KBM-7 (cell line): ENCODE data around the gene CLEC3B.
"Not testable (repeated sequence)": the region's sequence is repeated elsewhere in the genome, so short reads cannot be mapped to it uniquely, and the experiment has no call there.

Experiments used
- DNase-seq: peaks from one replicate; pipeline ENCODE4 v3.0.0-alpha.2; 2015
- in situ Hi-C: fragments of 300-500 bp; cut with MboI; formaldehyde crosslinking; loops from 2 replicates; pipeline ENCODE4 v1.14.3; 2020; ENCODE audit warnings: low sequenced_read_pairs, low pct_unique_long_range_greater_than_20kb, mixed read lengths

CLEC3B gene, protein sequence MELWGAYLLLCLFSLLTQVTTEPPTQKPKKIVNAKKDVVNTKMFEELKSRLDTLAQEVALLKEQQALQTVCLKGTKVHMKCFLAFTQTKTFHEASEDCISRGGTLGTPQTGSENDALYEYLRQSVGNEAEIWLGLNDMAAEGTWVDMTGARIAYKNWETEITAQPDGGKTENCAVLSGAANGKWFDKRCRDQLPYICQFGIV

DNA sequence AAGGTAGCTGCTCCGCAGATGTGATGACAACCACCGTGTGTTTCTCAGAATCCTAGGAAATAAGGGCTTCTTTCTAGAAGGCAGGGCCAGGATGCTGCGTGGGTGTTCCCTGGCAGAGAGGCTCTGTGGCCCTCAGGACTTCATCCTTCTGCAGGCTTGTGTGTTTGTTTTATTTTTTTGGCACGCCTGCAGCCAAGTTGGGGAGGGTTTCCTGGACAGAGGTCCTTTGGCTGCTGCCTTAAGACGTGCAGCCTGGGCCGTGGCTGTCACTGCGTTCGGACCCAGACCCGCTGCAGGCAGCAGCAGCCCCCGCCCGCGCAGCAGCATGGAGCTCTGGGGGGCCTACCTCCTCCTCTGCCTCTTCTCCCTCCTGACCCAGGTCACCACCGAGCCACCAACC lies at the start of gene CLEC3B:
Gene CLEC3B, plus strand, starts transcription at position 266 of the 400 bp plus-strand sequence. Its CDS starts 60 bp downstream, at position 326.
- DNase-seq, result no peak
- in situ Hi-C loops, result loop anchor here (25.0 kb wide), 1 partner anchor 636 kb away; no protein-coding TSS in a partner anchor

DNA sequence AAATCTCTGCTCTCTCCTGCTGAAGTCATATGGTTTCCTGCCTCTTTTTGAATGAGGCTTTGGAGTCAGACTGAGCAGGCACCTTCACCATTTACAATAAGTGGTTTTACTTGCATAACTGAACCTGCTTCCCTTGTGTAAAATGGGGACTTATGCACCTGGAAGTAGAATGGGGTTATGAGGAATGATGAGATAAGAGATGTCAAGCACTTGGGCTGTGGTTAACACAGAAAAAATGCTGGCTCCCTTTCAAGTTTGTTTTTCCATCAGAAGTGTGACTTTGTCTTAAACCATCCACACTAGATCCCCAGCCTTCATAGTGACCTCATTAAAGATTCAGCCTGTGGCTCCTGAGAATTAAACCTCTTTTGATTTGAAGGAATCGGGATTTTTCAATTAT lies 44.9 kb upstream of the CLEC3B start:
- in situ Hi-C loops, result no loop called here
- DNase-seq, result no peak

DNA sequence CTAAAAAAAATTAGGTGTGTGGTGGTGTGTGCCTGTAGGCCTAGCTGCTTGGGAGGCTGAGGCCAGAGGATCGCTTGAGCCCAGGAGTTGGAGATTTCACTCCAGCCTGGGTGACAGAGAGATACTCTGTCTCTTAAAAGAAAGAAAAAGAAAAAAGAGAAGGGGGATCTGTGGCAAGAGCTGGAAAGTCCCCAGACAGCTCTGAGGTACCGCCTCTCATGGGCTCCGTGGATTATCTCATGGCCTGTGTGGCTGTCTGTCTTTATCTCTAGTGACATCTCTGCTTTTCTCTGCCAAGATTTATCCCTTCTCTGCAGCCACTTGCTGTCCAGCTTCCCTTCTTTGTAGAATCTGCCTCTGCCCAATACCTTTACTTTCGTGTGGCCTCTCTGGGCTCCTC lies 44.4 kb upstream of the CLEC3B start:
- in situ Hi-C loops, result no loop called here
- no peak for DNase-seq

DNA sequence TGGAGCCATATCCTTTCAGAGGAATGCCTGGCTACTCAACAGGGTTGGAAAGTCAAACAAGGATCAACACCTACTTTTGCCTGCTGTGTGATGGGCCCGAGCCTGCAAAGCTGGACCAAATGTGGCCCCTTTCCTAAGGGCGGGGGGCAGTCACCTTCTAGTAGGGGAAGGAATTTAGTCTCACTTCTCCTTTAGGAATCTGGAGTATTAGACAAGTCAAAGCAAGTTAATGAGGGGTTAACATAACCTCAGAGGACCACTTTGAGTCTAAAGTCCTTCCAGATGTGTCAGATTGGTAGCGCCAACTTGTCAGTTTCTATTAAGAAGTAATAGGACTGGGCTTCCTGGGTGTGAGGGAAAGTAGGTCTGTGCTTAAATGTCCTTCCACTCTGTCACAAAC lies 43.3 kb upstream of the CLEC3B start:
- DNase-seq, result no peak
- in situ Hi-C loops, result no loop called here

DNA sequence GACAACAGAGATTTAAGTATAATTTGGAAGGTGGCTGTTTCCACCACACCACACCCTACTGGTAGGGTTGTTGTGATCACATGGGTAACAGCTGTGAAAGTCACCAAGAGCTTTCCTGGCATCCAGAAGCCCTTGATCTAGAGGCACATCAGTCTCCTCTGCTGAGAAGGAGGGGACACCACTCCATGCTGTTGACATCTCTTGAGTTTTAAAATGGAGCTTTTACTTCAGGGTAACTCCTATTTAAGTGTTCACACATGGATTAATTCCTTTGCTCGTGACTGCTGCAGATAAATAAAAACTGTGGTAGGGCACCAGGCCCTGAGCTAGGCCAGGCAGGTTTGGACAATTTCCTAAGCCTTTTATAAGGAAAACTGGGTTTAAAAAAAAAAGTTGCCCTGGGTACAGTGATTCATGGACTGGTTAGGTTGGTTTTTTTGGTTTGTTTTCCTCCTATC lies 42.6 kb upstream of the CLEC3B start:
- in situ Hi-C loops, result no loop called here

DNA sequence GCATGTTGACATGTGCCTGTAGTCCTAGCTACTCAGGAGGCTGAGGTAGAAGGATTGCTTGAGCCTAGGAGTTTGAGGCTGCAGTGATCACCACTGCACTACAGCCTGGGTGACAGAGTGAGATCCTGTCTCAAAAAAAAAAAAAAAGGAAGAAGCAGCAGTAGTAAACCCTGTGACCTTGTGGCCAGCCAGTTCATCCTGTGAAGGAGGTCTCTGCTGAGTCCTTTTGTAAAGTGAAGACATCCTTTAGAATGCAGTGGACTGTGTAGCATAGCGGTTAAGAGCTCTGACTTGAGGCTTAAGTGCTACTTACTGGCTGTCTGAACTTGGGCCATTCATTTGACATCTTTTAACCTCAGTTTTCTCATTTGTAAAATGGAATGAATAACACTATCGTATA lies 41.8 kb upstream of the CLEC3B start:
- in situ Hi-C loops, result no loop called here
- DNase-seq, result peak; percentile 40

More for the DNA sequence above, 42.6 kb upstream of the CLEC3B start:
- DNase-seq, result no peak

DNA sequence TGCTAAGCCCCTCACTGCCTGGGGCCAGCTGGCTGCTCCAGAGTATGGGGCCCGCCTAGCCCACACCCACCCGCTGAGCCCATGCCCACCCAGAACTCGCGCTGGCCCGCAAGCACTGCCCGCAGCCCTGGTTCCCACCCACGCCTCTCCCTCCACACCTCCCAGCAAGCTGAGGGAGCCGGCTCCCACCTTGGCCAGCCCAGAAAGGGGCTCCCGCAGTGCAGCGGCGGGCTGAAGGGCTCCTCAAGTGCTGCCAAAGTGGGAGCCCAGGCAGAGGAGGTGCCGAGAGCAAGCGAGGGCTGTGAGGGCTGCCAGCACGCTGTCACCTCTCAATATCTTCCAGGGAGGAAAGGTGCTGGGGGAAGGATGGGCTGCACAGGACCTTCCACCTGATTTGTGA lies 39.8 kb upstream of the CLEC3B start:
- in situ Hi-C loops, DNase-seq: not testable (repeated sequence)

DNA sequence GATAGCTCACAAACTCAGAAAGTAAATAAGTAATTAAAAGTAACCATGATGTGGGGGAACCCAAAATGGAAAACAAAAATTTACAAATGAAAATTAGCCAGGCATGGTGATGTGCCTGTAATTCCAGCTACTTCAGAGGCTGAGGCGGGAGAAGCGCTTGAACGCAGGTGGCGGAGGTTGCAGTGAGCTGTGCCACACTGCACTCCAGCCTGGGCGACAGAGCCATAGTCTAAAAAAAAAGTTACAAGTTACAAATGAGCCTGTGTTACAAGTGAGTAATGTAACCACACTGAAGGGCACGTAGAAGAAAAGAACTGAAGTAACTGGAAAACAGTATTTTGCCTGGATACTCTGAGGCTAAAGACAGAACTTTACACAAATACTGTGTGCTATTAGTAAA lies 38.8 kb upstream of the CLEC3B start:
- in situ Hi-C loops, result no loop called here
- DNase-seq, result no peak

DNA sequence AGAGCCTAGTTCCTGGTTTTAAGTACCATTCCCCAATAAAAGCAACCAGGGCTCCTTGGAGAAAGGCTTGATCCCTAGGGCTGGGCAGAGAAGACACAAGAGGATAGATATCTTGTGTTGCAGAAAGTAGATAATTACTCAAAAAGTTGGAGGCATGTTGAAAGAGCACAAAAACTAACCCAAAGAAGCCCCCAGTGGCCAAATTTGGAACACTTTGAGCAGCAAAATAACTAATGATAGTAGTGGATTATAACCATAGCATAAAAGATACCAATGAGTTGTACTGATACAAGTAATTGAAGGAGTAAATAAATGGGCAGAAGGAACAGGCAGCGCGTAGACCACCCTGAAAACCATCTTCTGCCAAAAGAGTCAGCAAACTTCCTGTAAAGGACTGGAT lies 38.0 kb upstream of the CLEC3B start:
- DNase-seq, result no peak
- in situ Hi-C loops, result no loop called here

DNA sequence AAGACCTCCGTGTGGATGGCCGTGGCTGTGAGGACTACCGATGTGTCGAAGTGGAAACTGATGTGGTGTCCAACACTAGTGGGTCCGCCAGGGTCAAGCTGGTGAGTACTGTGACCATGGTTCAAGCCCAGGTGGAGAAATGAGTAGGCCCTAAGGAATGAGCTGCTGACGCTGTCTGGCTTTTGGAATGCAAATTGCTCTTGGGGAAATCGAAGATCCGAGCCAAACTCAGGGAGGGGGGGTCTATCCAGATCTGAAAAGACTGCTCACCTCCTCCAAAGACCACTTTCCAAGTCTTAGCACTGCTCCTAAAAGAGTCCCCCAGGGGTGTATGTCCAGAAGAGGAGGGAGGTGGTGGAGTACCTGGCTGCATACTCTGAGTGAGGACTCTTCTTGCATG lies 37.0 kb upstream of the CLEC3B start:
- in situ Hi-C loops, result no loop called here
- no peak for DNase-seq

DNA sequence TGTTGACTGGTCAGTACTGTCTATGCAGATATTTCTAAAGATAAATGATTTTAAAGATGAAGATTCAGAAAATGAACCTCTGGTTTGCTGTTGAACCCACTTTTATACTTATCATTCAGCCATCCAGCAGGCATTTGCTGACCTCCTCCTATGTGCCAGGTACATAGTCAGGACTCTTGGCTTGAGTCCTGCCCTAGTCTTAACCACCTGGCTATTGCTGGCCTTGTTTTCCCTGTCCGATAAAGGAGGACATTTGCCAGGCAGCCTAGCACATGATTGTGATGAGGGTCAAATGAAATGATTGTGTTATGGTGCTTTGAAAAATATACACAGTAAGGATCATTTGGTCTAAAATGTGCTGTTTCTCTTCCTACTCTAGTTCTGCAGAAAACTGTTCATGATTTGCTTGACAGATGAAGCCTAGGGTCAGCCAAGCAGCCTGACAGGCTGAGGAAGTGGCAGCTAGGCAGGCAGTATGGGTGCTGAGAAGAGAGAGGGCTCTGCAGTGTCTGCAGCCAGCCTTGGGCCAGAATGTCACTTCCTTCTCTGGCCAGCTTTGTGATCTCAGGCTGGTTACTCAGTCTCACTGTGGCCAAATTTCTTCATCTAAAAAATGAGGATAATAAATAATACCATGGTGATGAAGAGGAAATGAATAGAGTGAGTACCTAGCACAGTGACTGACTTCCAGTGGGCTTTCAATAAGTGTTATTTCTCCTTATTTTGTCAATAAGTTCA lies 36.3 kb upstream of the CLEC3B start:
- no peak for DNase-seq
- in situ Hi-C loops, result no loop called here

DNA sequence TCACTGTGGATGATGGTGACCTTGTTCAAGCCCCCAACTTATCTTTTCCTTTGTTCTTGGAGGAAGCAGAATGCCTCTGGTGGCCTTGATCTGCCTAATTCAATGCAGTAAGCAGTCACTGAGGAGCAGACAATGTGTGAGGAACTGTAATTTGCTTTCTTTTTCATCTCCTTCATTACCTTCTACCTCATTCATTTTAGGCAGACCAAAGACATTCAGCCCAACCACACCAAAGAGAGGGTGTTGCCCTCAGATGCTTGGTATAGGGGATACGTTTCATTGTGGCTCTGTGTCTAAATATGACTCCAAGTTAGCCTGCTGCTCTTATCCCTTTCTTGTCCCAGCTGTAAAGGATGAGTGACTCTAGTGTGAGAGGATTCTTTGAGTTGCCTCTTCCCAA lies 34.8 kb upstream of the CLEC3B start:
- in situ Hi-C loops, result no loop called here
- no peak for DNase-seq

DNA sequence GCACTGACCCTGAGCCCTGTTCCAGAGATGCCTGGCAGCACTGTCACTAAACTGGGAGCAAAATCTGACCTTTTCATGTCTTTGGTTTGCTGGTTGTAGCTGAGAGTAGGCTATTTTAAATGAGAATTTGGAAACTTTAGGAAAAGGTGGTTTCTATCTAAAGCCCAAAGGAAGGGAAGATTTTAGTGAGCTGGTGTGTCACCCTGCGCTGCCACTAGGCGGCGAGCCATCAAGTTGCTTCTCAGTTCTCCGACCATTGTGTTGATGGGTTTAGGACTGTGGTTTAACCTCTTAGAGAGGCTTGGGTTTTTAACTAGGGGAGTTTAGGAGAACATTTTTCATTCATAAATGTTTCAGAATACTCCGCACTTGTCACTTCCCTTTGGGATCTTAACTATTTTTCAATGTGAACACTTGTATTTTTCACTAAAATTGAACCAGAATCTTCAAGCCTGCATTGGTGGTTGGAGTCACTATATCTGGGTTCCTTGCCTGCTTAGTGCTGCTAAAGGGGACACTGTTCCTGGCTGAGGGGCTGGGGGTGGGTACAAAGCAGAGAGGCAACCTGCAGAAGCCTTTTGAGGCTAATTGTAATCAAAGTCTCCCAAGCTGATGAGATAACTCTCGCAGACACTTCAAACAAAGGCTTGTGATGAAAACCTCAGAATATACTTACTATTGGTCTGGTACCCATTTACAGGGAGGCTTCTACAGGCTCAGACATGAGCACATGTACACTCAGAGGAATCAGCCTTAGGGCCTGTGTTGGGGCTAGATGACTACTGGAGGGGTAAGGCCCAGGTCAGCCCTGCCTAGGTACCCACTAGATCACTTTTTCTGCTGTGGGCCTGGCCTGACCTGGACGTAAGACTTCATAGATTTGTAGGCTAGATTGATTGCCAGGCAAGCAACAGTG lies 33.3 kb upstream of the CLEC3B start:
- no peak for DNase-seq
- in situ Hi-C loops, result no loop called here

DNA sequence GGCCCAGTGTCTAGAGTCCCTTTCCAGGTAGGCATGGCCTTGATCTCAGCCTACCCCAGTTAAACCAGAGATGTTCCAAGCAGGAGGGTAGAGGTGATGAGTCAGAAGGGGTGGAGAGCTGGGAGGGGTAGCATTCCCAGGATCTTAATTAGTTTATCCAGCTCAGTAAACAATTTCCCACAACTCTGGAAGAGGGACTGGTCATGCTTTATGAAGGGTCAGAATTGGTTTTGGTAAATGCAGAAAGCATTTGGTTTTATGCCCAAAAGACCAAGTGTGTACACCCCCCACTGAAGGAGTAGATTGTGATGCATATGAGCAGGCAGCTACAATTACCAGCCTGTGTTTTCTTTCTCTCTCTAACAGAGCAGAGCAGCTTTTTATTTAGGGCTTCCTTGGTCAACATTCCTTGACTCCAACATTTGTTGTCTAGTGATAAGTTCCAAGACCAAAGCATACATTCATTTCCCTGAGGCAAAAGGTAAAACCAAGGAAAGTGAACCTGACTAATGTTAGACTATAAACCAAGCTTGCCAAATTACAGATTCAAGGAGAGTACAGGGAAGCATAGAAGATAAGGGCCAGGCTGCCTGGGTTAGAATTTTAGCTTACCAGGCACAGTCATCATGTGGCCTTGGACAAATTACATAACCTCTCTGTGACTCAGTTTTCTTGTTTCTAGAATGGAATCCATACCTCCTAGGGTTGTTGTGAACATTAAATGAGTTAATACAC lies 32.5 kb upstream of the CLEC3B start:
- no peak for DNase-seq
- in situ Hi-C loops, result no loop called here

DNA sequence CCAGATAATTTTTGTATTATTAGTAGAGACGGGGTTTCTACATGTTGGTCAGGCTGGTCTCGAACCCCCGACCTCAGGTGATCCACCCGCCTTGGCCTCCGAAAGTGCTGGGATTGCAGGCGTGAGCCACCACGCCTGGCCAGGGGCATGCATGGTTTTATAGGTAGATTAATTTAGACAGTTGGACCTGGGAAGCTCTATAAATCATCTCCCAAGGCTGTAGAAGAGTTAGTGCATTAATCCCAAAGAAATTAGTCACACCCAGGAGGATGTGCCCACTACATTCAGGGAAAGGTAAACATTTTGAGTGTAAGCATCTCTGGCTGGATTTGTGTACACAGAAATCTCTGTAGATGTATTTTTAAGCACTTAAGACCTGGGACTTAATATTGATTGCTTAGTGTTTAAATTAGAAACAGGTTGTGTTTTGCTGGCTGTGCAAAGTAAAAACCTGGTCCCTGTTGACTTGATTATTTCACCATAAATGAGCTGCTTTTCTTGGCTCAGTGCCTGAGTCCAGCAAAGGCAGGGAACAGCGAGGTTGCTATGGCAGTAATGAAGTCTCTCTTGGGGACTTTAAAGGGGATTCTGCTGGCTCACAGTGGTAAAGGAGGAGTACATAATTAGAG lies 30.8 kb upstream of the CLEC3B start:
- no peak for DNase-seq
- in situ Hi-C loops, result no loop called here

DNA sequence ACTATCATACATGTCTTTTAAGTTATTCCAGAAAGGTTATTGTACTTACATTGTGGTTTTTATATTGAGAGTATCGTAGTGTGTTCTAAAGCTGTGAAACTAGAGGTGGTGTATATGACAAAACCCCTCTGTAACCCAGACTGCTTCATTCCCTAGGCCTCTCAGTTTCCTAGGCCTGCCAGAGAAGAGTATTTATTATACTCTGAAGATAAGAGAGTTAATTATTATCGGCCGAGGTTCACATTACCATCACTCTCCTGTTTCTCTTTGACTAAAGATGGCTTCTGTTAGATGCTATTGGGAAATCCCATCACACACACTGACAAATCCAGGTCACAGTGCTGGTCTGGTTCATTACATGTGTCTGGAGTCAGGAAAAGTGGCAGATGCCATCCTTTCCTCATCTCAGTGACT lies 29.5 kb upstream of the CLEC3B start:
- in situ Hi-C loops, result no loop called here
- DNase-seq, result no peak

DNA sequence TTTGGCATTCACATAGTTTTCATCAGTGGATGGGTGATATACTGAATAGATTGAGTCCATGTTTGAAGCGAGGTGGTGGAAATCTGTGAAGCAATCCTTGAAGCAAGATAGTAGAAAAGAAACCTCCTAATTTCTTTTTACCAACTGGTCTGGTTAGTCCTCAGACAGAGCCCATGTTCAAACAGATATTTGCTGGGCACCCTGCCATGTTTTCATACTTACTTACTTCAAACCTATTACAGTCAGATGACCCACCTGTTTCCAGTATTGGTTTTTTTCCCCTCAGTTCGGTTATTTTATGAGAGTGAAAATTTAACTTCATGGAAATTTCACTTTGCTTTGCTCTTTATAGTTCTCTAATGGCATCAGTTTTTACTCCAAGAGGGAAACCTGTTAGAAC lies 26.3 kb upstream of the CLEC3B start:
- in situ Hi-C loops, result no loop called here
- no peak for DNase-seq

DNA sequence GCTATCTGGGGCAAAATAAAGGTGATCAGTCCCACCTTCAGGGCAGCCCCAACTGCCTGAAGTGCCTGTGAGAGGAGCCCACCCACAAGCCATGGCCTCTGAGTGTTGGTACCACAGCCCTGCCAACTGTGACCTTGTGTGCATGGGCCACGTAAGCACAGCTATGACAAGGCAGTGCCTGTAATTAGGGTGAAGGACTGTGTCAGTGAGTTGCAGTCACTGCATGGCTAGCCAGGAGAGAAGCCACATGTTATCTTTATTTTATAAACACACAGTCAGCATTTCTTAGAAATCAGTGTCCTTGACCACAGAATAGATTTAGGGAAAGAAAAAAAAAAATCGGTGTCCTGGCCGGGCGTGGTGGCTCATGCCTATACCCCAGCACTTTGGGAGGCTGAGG lies 25.3 kb upstream of the CLEC3B start:
- in situ Hi-C loops, result no loop called here
- no peak for DNase-seq

DNA sequence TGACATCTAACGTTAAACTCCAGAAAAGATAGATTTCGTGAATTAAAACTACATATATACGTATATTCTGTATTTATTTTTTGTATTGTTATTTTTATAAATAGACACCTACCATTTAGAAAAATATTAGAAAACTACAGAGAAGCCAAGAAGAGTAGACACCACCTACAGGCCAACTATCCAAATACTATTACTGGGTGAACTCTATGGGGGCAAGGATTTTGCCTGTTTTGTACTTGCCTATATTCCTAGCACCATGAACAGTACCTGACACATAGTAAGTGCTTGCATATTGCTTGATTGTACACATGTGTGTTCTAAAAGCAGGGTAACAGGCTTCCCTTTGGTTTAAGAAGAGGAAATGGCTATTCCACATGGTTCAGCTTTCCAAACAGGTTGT lies 24.4 kb upstream of the CLEC3B start:
- DNase-seq, result no peak
- in situ Hi-C loops, result no loop called here
